ENCODE measurements around the gene ALDH1A2. TPM values are rescaled to one million over a fixed set of nuclear protein-coding genes. Genes with fewer than 3 reads are reported as not detected.

The ALDH1A2 gene
- total RNA-seq, 2 donors from 2014 or later = not detected

DNA sequence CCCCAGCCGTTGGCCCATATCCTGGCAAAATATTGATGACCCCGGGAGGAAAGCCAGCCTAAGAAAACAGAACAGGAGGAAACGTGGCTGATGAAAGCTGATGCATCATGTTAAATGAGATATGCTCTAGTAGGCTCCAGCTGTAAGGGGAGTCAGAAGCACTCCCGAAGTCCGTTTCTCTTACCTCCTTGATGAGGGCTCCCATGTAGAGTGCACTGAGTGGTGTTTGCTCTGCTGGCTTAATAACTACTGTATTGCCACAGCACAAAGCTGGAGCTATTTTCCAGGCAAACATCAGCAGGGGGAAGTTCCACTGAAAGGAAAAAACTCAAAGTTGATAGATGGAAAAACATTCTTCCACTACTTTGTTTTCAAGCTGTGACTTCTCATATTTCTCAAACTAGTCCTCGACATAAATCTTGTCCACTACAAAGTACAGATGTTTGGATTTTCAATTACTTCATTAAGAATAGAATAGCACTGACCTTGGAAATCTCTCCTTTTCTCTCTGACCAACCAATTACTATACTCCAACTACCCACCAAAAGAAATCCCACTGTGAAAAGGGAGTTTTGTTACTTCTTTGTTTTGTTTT, 72.7 kb downstream of the ALDH1A2 start:
- H3K27me3 Mint-ChIP-seq = peaks cover 21 to 52% of the 10 kb centered on the region in 2 donors
- H3K27ac Mint-ChIP-seq = no peak overlapping the region
- no peaks in the 10 kb centered on the region for H3K9me3 Mint-ChIP-seq
- no peak overlapping the region for H3K4me3 Mint-ChIP-seq
- ATAC-seq (no peak), DNase-seq (ENCODE audit: low spot score) (no peak)
- H3K4me1 Mint-ChIP-seq (ENCODE audit: low read depth in 2 of 2) = no peaks in the 10 kb centered on the region
- H3K36me3 Mint-ChIP-seq = no peaks in the 10 kb centered on the region

- peaks cover 22 to 38% of the 10 kb centered on the region in 2 donors for H3K27me3 Mint-ChIP-seq
- DNase-seq (ENCODE audit: low spot score) (no peak), ATAC-seq (no peak)
- no peak overlapping the region for H3K4me3 Mint-ChIP-seq
- no peaks in the 10 kb centered on the region for H3K4me1 Mint-ChIP-seq (ENCODE audit: low read depth in 2 of 2)
- H3K27ac Mint-ChIP-seq = no peak overlapping the region
- H3K36me3 Mint-ChIP-seq = no peaks in the 10 kb centered on the region
- H3K9me3 Mint-ChIP-seq = no peaks in the 10 kb centered on the region
Observed at GRCh38 chr15:57973534-57973933, 92.0 kb downstream of the ALDH1A2 start.

DNA sequence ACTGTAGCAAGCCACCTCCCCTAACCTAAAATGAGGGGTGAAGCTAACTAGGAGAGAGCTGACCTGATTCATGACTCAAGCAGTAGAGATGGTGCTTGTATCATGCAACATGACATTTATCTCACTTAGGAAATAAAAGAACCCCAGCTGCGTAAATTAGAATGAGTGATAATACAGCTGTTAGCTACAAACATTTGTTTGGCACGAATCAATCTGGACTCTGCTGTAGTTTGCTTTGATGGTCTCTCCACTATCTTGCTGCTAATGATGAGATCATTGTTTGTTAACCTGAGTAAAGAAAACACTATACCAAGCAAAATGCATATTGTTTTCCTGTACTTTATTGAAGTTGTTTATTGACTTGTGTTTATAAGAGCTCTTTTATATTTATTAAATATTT, 92.6 kb downstream of the ALDH1A2 start:
- Mint-ChIP-seq H3K9me3 (no peaks in the 10 kb centered on the region), H3K4me3 (no peak overlapping the region), H3K4me1 (ENCODE audit: low read depth in 2 of 2) (no peaks in the 10 kb centered on the region), H3K36me3 (no peaks in the 10 kb centered on the region), H3K27ac (no peak overlapping the region), H3K27me3 (peaks cover 20 to 38% of the 10 kb centered on the region in 2 donors)
- no peak for ATAC-seq
- no peak for DNase-seq (ENCODE audit: low spot score)

DNA sequence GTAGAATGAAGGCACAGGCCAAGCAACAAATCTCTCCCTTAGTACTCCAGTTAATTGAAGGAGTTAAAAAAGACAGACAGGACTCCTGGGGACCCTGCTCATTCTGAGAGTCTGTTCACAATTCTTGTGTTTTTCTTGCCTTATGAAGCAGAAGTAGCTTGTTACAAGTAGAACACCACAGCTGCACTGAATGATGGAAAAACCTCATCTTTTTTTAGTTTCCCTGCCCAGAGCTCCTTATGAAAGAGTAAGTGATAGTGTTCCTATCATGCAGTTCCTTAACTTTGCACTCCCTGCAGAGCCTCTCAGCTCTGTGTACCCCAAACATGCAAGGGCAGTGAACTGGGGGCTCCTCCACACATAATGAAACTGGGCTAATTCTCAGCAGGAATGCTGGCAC, 95.5 kb downstream of the ALDH1A2 start:
- DNase-seq (ENCODE audit: low spot score) (no peak), ATAC-seq (no peak)
- Mint-ChIP-seq H3K27me3 (peaks cover 16 to 27% of the 10 kb centered on the region in 2 donors), H3K36me3 (no peaks in the 10 kb centered on the region), H3K4me3 (no peak overlapping the region), H3K27ac (no peak overlapping the region), H3K9me3 (no peaks in the 10 kb centered on the region), H3K4me1 (ENCODE audit: low read depth in 2 of 2) (no peaks in the 10 kb centered on the region)

DNA sequence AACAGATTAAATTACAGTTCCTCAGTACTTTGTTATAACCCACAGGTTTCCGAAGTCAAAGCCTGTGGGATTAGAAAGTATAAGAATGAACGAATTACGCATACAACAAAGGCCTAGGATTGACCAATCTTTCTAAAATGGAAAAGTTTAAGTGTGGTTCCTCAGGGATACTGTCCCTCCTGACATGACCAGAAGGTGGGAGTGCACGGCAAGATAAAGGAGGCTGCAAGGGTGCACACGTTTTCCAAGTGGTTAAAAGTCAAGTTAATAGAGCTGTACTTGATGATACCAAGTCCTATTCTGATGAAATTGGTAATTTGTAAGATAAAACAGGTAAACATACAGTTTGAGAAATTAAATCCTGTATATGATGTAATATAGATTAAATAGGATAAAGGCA, 96.2 kb downstream of the ALDH1A2 start:
- Mint-ChIP-seq H3K36me3 (no peaks in the 10 kb centered on the region), H3K27me3 (peaks cover 16 to 22% of the 10 kb centered on the region in 2 donors), H3K9me3 (no peaks in the 10 kb centered on the region), H3K4me3 (no peak overlapping the region), H3K27ac (no peak overlapping the region), H3K4me1 (ENCODE audit: low read depth in 2 of 2) (no peaks in the 10 kb centered on the region)
- ATAC-seq = no peak
- no peak for DNase-seq (ENCODE audit: low spot score)

- Mint-ChIP-seq H3K9me3 (no peaks in the 10 kb centered on the region), H3K4me3 (no peak overlapping the region), H3K27me3 (peaks cover 15 to 35% of the 10 kb centered on the region in 2 donors), H3K4me1 (ENCODE audit: low read depth in 2 of 2) (no peaks in the 10 kb centered on the region), H3K27ac (no peak overlapping the region), H3K36me3 (no peaks in the 10 kb centered on the region)
- ATAC-seq (no peak), DNase-seq (ENCODE audit: low spot score) (no peak)
Observed at GRCh38 chr15:57962887-57963286, 102.6 kb downstream of the ALDH1A2 start.

DNA sequence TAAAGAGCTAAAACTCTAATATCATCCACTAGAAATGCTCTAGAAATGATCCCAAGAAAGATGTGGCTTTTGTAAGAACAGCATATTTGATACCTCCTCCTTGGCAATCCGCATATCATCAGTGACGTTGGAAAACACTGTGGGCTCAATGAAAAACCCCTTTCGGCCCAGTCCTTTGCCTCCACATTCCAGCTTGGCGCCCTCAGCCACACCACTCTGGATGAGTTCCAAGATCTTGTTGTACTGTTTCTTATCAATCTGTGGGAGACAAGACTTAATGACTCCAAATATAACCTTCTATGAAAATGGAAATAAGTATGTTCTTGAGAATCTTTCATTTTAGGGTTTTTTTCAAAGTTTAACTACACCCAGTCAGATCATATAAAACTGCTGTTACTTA, 103.6 kb downstream of the ALDH1A2 start:
- Mint-ChIP-seq H3K27ac (no peak overlapping the region), H3K4me3 (no peak overlapping the region), H3K36me3 (no peaks in the 10 kb centered on the region), H3K9me3 (no peaks in the 10 kb centered on the region), H3K4me1 (ENCODE audit: low read depth in 2 of 2) (no peaks in the 10 kb centered on the region), H3K27me3 (peaks cover 14 to 31% of the 10 kb centered on the region in 2 donors)
- DNase-seq (ENCODE audit: low spot score) (no peak), ATAC-seq (no peak)

DNA sequence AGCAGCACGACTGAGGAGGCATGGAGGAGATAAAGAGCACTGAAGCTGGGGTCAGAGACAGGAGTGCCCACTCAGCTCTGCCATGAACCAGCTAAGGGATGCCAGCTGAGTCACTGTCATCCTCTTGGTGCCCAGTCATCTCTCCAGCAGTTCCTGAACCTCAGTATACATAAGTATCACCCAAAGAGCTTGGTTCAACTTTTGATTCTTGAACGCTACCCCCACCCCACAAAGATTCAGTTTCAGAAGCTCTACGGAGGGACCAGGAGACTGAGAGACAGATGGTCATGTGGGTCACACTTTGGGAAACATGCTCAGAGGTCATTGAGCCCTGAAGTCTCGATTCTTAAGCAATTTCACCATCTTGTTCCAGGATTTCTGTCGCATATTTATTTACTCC, 108.4 kb downstream of the ALDH1A2 start:
- Mint-ChIP-seq H3K27me3 (peaks cover 26 to 42% of the 10 kb centered on the region in 2 donors), H3K36me3 (no peaks in the 10 kb centered on the region), H3K27ac (no peak overlapping the region), H3K4me3 (no peak overlapping the region), H3K4me1 (ENCODE audit: low read depth in 2 of 2) (no peaks in the 10 kb centered on the region), H3K9me3 (no peaks in the 10 kb centered on the region)
- DNase-seq (ENCODE audit: low spot score) (no peak), ATAC-seq (no peak)

DNA sequence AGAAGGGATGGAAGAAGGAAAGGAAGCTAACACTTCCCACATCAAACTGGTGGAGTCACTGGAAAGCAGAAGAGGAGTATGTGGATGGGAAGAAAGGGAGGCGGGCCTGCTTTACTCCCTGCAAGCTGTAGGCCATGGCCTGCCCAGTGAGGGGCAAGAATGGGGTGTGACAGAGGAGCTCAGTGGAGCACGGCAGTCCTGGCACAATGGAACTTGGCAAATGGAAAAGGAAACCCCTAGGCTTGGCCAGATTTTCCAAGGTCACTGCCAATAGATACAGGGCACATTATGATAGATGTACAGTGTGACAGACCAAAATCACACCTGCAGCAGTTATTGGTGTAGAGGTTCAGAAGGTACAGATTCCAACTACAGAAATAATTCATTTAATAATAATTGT, 111.6 kb downstream of the ALDH1A2 start:
- Mint-ChIP-seq H3K4me3 (no peak overlapping the region), H3K27ac (no peak overlapping the region), H3K9me3 (no peaks in the 10 kb centered on the region), H3K27me3 (peaks cover 25 to 33% of the 10 kb centered on the region in 2 donors), H3K36me3 (no peaks in the 10 kb centered on the region), H3K4me1 (ENCODE audit: low read depth in 2 of 2) (no peaks in the 10 kb centered on the region)
- DNase-seq (ENCODE audit: low spot score) = no peak
- no peak for ATAC-seq

GRCh38 chr15:57951328-57951932, 114.1 kb downstream of the ALDH1A2 start:
- Mint-ChIP-seq H3K4me1 (ENCODE audit: low read depth in 2 of 2) (no peaks in the 10 kb centered on the region), H3K27me3 (peaks cover 21 to 41% of the 10 kb centered on the region in 2 donors), H3K27ac (no peak overlapping the region), H3K36me3 (no peaks in the 10 kb centered on the region), H3K9me3 (no peaks in the 10 kb centered on the region), H3K4me3 (no peak overlapping the region)
- DNase-seq (ENCODE audit: low spot score) (no peak), ATAC-seq (no peak)

DNA sequence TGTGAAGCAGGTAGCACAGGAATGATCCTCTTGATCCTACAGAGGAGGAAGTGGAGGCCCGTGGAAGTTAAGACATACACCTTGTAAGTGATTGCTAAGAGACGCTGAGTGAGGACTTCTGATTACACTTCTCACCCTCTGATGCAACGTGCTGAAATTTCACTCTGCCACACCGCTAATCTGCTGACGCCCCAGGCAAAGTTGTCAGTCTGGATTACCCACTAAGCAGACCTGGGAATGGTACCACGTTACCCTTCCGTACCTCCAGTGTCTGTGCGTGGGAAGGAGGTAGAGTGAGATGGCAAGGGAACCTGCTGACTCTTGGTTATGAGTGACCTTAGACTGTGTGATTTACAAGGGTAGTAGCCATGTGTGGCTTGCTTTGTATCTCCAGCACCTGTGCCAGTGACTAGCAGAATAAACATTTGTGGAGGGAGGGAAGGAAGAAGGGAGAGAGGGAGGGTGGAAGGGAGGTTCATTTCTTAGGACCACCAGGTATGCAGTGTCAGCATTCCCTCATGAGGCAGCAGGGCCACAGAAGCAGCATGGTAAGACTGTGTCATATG, 115.0 kb downstream of the ALDH1A2 start:
- Mint-ChIP-seq H3K9me3 (no peaks in the 10 kb centered on the region), H3K4me3 (no peak overlapping the region), H3K27me3 (peaks cover 18 to 44% of the 10 kb centered on the region in 2 donors), H3K4me1 (ENCODE audit: low read depth in 2 of 2) (no peaks in the 10 kb centered on the region), H3K36me3 (no peaks in the 10 kb centered on the region), H3K27ac (no peak overlapping the region)
- DNase-seq (ENCODE audit: low spot score) (no peak), ATAC-seq (peak in 1 of 2 donors; percentile 28)

DNA sequence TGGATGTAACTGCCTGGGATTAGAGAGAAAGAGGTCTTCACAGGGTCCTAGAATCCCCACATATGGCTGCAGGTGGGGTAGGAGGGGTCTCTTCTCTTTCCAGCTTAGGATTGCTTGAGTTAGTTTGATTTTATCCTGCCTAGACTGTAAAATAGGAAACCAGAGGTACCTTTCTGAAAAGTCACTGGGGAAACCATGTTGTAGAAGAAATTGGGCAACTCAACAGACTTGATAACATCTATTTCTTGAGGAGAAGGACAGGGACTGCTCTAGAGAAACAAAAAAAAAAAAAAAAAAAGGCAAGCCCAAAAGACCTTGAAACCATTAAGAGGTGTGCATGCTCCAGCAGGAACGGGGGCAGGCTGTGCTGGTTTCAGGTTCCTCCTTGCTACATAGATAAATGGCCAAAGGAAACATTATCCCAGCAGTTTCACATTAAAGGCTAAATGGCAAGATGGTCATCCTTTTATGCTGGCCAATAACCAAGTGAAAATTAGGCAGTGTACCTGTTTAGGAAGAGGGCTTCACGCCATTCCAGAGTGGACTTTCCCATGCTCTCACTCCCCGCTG, 116.1 kb downstream of the ALDH1A2 start:
- Mint-ChIP-seq H3K27ac (no peak overlapping the region), H3K9me3 (no peaks in the 10 kb centered on the region), H3K4me1 (ENCODE audit: low read depth in 2 of 2) (no peaks in the 10 kb centered on the region), H3K36me3 (no peaks in the 10 kb centered on the region), H3K27me3 (peaks cover 21 to 53% of the 10 kb centered on the region in 2 donors), H3K4me3 (no peak overlapping the region)
- ATAC-seq (no peak), DNase-seq (ENCODE audit: low spot score) (no peak)

DNA sequence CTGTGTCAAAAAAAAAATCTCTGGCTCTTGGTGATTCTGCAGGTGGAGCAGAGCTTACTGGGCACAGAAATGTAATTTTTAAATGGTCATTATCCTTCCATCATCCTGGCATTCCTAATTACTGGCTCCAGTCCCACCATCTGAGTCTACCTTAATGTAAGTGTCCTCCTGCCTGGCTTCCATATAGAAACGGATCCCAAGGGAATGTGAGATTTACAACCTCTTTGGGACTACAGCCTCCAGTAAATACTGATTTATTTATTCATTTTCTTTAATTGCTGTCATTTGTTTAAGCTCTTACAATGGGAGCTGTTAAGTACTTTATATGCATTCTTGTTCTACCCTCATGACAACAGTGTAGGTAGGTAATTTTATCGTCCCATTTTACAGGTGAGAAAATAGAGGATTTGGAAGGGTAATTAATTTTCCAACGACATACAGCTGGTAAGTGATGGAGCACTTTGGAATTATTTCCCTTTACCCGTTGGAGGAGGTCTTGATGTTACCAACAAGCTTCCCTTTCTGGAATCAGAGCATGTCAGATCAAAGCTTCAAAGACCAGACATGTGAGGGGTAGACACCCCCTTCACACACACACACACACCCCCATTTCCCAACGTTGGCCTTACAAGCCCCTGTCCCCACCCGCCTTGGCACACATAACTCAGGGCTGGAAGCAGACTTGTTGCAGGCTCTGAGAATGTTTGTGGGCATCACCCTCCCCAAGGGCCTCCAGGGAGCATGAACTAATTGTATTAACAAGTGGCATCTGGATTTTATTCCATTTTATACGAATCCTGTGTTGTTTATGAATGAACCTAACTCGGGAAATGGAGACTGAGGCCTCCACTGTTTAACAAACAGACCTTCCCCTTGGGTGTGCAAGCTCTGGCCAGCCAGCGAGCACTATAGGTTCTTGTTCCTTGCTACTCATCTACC, 116.9 kb downstream of the ALDH1A2 start:
- no peaks in the 10 kb centered on the region for H3K4me1 Mint-ChIP-seq (ENCODE audit: low read depth in 2 of 2)
- no peaks in the 10 kb centered on the region for H3K9me3 Mint-ChIP-seq

More for the DNA sequence above, 116.9 kb downstream of the ALDH1A2 start:
- H3K27me3 Mint-ChIP-seq = peaks cover 19 to 51% of the 10 kb centered on the region in 2 donors
- H3K4me3 Mint-ChIP-seq = no peak overlapping the region
- no peak overlapping the region for H3K27ac Mint-ChIP-seq
- DNase-seq (ENCODE audit: low spot score) = no peak
- H3K36me3 Mint-ChIP-seq = no peaks in the 10 kb centered on the region
- no peak for ATAC-seq
